ENCODE results near the gene SLC5A3. TPM values are rescaled to one million over a fixed set of nuclear protein-coding genes. Genes with fewer than 3 reads are reported as not detected.

SLC5A3 gene
- total RNA-seq, 2 experiments from 2014 or later = 22.2 to 31.5 TPM

DNA sequence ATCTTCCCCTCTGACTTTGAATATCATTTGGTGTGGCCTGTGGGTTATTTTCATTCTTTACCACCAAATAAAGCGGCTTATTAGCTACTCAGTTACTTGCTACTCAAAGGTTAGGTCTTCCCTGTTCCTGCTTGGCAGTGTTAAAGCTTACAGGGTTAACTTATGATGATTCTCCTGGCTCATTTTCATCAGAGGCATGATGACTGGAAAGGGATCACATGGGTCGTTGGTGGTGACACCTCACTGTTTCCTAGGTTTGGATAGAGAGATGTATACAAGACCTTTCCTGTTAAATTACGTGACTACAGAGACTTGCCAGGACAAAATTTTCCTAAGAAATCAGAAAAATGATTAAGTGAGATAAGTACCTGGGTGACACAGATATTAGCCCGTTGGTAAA lies 27.4 kb downstream of the SLC5A3 start:
- H3K9me2 ChIP-seq (ENCODE audit: insufficient read depth, low read length) = no peaks in the 10 kb centered on the region
- H3K4me1 ChIP-seq (ENCODE audit: insufficient read depth, low read length, poor library complexity, severe bottlenecking) = no peaks in the 10 kb centered on the region

DNA sequence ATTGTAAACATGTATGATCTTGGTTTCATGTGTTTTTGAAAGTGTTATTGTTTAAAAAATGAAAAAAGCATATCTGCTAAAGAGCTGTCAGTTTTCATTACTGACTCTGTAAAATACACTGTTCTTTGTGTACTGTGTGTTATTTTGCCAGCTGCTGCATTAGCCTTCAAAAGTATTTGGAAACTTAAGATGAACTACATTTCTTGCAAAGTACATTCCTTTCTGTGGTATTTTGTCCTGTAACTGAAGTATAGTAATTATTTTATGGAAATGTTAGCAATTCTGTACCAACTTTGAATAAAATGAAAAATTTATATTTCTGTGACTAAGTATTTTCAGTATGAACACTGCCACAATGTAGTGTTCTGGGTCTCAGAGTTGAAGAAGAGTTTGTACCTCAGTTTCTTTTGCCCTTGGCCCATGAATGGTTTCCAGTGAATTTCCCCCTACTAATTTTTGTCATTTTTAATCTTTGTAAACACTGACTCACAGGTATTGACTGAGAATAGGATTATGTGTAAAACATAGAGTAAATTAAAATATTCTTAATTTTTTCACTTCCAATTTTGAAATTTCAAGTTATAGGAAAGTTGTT lies 32.7 kb downstream of the SLC5A3 start:
- BruUV-seq (replicated peaks) = no TSS peak
- H2AFZ ChIP-seq (ENCODE audit: low read length) = no peak overlapping the region
- TF ChIP-seq EZH2phosphoT487 (IDR thresholded peaks at IDR 0.05; ENCODE audit: borderline replicate concordance, low read depth, low read length) = no peak
- TF ChIP-seq, protein P1, sequence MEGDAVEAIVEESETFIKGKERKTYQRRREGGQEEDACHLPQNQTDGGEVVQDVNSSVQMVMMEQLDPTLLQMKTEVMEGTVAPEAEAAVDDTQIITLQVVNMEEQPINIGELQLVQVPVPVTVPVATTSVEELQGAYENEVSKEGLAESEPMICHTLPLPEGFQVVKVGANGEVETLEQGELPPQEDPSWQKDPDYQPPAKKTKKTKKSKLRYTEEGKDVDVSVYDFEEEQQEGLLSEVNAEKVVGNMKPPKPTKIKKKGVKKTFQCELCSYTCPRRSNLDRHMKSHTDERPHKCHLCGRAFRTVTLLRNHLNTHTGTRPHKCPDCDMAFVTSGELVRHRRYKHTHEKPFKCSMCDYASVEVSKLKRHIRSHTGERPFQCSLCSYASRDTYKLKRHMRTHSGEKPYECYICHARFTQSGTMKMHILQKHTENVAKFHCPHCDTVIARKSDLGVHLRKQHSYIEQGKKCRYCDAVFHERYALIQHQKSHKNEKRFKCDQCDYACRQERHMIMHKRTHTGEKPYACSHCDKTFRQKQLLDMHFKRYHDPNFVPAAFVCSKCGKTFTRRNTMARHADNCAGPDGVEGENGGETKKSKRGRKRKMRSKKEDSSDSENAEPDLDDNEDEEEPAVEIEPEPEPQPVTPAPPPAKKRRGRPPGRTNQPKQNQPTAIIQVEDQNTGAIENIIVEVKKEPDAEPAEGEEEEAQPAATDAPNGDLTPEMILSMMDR (conservative IDR thresholded peaks at IDR 0.05; ENCODE audit: low read length) = no peak
- intact Hi-C loops (cut with micrococcal nuclease; ENCODE audit: unreplicated experiment) = no loop called here
- ChIA-PET POLR2A (no interaction called here), CTCF (ENCODE audit: unreplicated experiment) (no interaction called here)
- no peaks in the 10 kb centered on the region for H3K9me2 ChIP-seq (ENCODE audit: insufficient read depth, low read length)
- H3K4me1 ChIP-seq (ENCODE audit: insufficient read depth, low read length, poor library complexity, severe bottlenecking) = no peaks in the 10 kb centered on the region
- H3K36me3 ChIP-seq (ENCODE audit: insufficient read depth, low read length) = peaks cover 23% of the 10 kb centered on the region
- H3K27ac ChIP-seq (ENCODE audit: low read depth, low read length, poor library complexity, severe bottlenecking) = no peak overlapping the region
- no peak overlapping the region for H3K4me2 ChIP-seq (ENCODE audit: low read length)
- H3K79me2 ChIP-seq (ENCODE audit: insufficient read depth, low read depth, low read length) = peaks cover 26% of the 10 kb centered on the region
- DNase-seq (ENCODE audit: low spot score) = no peak
- no peak overlapping the region for H3K4me3 ChIP-seq (ENCODE audit: low read depth, low read length, poor library complexity, severe bottlenecking)
- peaks cover 8% of the 10 kb centered on the region; the same call in 1 of the 2 replicates for H4K20me1 ChIP-seq (ENCODE audit: insufficient read depth, low read length)
- no peaks in the 10 kb centered on the region for H3K9me3 ChIP-seq (ENCODE audit: low read length)

More for the DNA sequence above, 27.4 kb downstream of the SLC5A3 start:
- Histone ChIP-seq H2AFZ (ENCODE audit: low read length) (no peak overlapping the region), H3K36me3 (ENCODE audit: insufficient read depth, low read length) (peaks cover 71% of the 10 kb centered on the region), H3K4me3 (ENCODE audit: low read depth, low read length, poor library complexity, severe bottlenecking) (no peak overlapping the region), H3K9me3 (ENCODE audit: low read length) (no peaks in the 10 kb centered on the region), H3K4me2 (ENCODE audit: low read length) (no peak overlapping the region), H3K27ac (ENCODE audit: low read depth, low read length, poor library complexity, severe bottlenecking) (no peak overlapping the region), H3K79me2 (ENCODE audit: insufficient read depth, low read depth, low read length) (peaks cover 57% of the 10 kb centered on the region), H4K20me1 (ENCODE audit: insufficient read depth, low read length) (peaks cover 16% of the 10 kb centered on the region; the same call in 1 of the 2 replicates)
- BruUV-seq (replicated peaks) = no TSS peak
- no peak for TF ChIP-seq EZH2phosphoT487 (IDR thresholded peaks at IDR 0.05; ENCODE audit: borderline replicate concordance, low read depth, low read length)
- TF ChIP-seq, protein P1 (conservative IDR thresholded peaks at IDR 0.05; ENCODE audit: low read length) = no peak
- no peak for DNase-seq (ENCODE audit: low spot score)
- intact Hi-C loops (cut with micrococcal nuclease; ENCODE audit: unreplicated experiment) = no loop called here
- ChIA-PET POLR2A (interaction anchor here (0.8 to 1.5 kb wide), 5 partner anchors 8 to 25 kb away, joined by 3 to 6 read pairs (median 4); no protein-coding TSS in a partner anchor), CTCF (ENCODE audit: unreplicated experiment) (no interaction called here)

DNA sequence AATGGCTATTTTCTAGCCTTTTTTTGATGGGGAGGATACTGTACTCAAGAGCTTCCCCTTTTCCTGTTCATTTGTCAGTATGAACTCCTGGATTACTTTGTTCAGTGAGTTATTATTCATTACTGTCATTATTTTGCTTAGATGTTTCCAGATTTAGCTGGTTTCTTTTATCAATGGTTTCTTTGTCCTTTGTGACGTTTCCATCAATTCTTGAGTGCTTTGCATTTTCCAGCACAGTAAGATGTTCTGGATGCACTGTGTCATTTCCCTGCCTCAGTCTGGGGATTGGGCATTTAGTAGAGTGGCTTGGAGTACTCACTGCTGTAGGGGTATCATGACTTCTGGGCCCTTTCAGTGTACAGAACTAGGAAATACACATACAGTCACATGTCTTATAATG lies 34.2 kb downstream of the SLC5A3 start:
- Histone ChIP-seq H4K20me1 (ENCODE audit: insufficient read depth, low read length) (0 out of 2 replicates have a peak, but pooled peaks cover 2% of the 10 kb centered on the region), H3K27ac (ENCODE audit: low read depth, low read length, poor library complexity, severe bottlenecking) (no peak overlapping the region), H3K4me1 (ENCODE audit: insufficient read depth, low read length, poor library complexity, severe bottlenecking) (no peaks in the 10 kb centered on the region), H3K9me3 (ENCODE audit: low read length) (no peaks in the 10 kb centered on the region), H3K4me2 (ENCODE audit: low read length) (no peak overlapping the region), H3K4me3 (ENCODE audit: low read depth, low read length, poor library complexity, severe bottlenecking) (no peak overlapping the region), H3K36me3 (ENCODE audit: insufficient read depth, low read length) (peaks cover 10% of the 10 kb centered on the region), H2AFZ (ENCODE audit: low read length) (no peak overlapping the region), H3K79me2 (ENCODE audit: insufficient read depth, low read depth, low read length) (peaks cover 10% of the 10 kb centered on the region), H3K9me2 (ENCODE audit: insufficient read depth, low read length) (no peaks in the 10 kb centered on the region)
- TF ChIP-seq EZH2phosphoT487 (IDR thresholded peaks at IDR 0.05; ENCODE audit: borderline replicate concordance, low read depth, low read length) = no peak
- TF ChIP-seq, protein P1 (conservative IDR thresholded peaks at IDR 0.05; ENCODE audit: low read length) = no peak
- ChIA-PET POLR2A (no interaction called here), CTCF (ENCODE audit: unreplicated experiment) (no interaction called here)
- intact Hi-C loops (cut with micrococcal nuclease; ENCODE audit: unreplicated experiment) = no loop called here
- DNase-seq (ENCODE audit: low spot score) = no peak
- BruUV-seq (replicated peaks) = no TSS peak

Data from OCI-LY7 (cell line).